Measurements from ENCODE around the gene SLC25A29. TPM values are rescaled to one million over a fixed set of nuclear protein-coding genes. Genes with fewer than 3 reads are reported as not detected.

The SLC25A29 gene
- total and polyA plus RNA-seq, 2 of the 8 experiments (the other 6 are each of a cell fraction or from before 2014, with no cell fraction given): 135 to 177 TPM

DNA sequence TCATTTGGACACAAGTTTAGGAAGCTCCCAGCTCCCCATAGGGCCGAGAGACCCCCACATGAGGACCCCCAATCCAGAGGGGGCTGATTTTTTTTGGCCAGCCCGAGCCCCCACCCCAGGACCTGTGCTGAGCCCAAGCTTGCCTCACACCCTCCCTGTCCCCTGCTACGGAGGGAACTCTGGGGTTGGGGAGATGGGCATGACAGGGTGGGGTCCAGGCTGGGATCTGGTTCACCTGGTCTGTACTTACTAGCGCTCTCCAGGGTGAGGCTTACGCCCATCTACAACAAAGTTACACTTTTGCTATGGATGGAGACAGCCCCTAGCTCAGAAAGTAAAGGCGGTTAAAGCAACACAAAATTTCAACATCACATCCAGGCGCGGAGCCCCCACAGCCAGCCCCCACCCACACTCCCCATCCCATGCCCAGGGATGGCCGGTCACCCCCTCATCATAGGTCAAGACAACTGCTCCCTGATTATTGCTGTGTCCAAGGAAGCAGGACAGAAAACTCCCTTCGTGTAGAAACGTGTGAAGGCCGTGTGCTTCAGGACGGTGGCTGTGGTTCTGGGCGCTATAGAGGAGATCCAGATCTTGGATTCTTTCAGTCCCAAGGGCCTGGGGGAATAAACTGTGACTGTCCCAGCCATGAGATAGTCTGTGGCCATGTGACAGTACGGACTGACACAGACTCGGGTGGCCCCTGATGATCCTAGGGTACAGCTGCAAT is 10.7 kb downstream of the SLC25A29 start:
- FAIRE-seq (no peak), DNase-seq (ENCODE audit: low read depth in 1 of 2, low spot score in 2 of 2) (no peak)
- no peak overlapping the region for H3K4me2 ChIP-seq (ENCODE audit: insufficient read depth in 1 of 2, low read depth in 2 of 2, low read length in 2 of 2)
- H3K79me1 ChIP-seq (ENCODE audit: low read depth, low read length): peaks cover 6% of the 10 kb centered on the region; the same call in 1 of the 2 replicates
- H3K9ac ChIP-seq (replicated peaks in 1 of 4; ENCODE audit: extremely low read depth in 1 of 4, low read depth in 3 of 4, low read length in 3 of 4): no peak overlapping the region
- H4K5ac ChIP-seq (ENCODE audit: insufficient read length, low read depth, low read length): no peak overlapping the region
- 91% methylated on average over 16 of the region's 16 CpGs; no CpG with 5 or more reads in 1 of the 2 experiments for WGBS, 2 experiments (ENCODE audit: extremely low coverage in 1 of 2, insufficient coverage in 1 of 2, insufficient read length in 1 of 2, insufficient replicate concordance in 2 of 2, low coverage in 1 of 2, low lambda C conversion rate in 2 of 2, missing lambda C conversion rate in 1 of 2)
- peaks cover 20 to 53% of the 10 kb centered on the region in 2 experiments for H4K20me1 ChIP-seq (replicated peaks in 1 of 2; ENCODE audit: control insufficient read depth in 1 of 2, insufficient read depth in 2 of 2, low read length in 2 of 2)
- H3K36me3 ChIP-seq (ENCODE audit: control insufficient read depth in 2 of 4, insufficient read depth in 4 of 4, low read length in 3 of 4): peaks cover 8 to 58% (median 25%) of the 10 kb centered on the region in 4 experiments; a peak in 7 of 8 replicates
- CTCF ChIA-PET (ENCODE audit: partially characterized antibody): interaction anchor here (0.9 to 2.6 kb wide), 12 partner anchors 8 to 91 kb away, joined by 3 to 13 read pairs (median 4); no protein-coding TSS in a partner anchor
- H4K91ac ChIP-seq (replicated peaks; ENCODE audit: insufficient read length, low read length): no peak overlapping the region
- H3K4me3 ChIP-seq (ENCODE audit: extremely low read depth in 1 of 4, insufficient read depth in 2 of 4, low read depth in 3 of 4, low read length in 4 of 4): no peak overlapping the region
- POLR2A ChIA-PET (ENCODE audit: partially characterized antibody): interaction anchor here (0.6 to 16.0 kb wide), 6 partner anchors 5 to 81 kb away, joined by 3 to 200 read pairs (median 3); partner anchors contain the start of gene SLC25A29
- no peak overlapping the region for H3K14ac ChIP-seq (ENCODE audit: insufficient read length)
- H3K9me3 ChIP-seq (ENCODE audit: insufficient read depth in 2 of 2, low read depth in 1 of 2, low read length in 1 of 2): no peaks in the 10 kb centered on the region
- no peak overlapping the region for H3K27ac ChIP-seq (ENCODE audit: low read depth, low read length)
- H2BK15ac ChIP-seq (ENCODE audit: low read length): no peak overlapping the region
- H3K56ac ChIP-seq (replicated peaks; ENCODE audit: insufficient read length, low read depth, low read length): no peak overlapping the region
- H3K27me3 ChIP-seq (replicated peaks in 1 of 4; ENCODE audit: control insufficient read depth in 3 of 4, extremely low read depth in 1 of 4, insufficient read depth in 3 of 4, low read length in 3 of 4): no peaks in the 10 kb centered on the region
- H3K23me2 ChIP-seq (ENCODE audit: low read depth, low read length): no peaks in the 10 kb centered on the region
- no peaks in the 10 kb centered on the region; a peak in 1 of 7 replicates for H3K4me1 ChIP-seq (replicated peaks in 1 of 4; ENCODE audit: control insufficient read depth in 3 of 4, insufficient read depth in 4 of 4, low read length in 3 of 4)
- H3K79me2 ChIP-seq (ENCODE audit: control insufficient read depth in 1 of 2, insufficient read depth in 2 of 2, low read length in 2 of 2): peaks cover 0 to 22% of the 10 kb centered on the region in 2 experiments; a peak in 2 of 4 replicates
- no peak overlapping the region for H3K4ac ChIP-seq (replicated peaks; ENCODE audit: insufficient read length, low read depth, low read length)
- H3K18ac ChIP-seq (ENCODE audit: extremely low read depth, low read length): no peak overlapping the region
- no peak overlapping the region for H2BK120ac ChIP-seq (replicated peaks; ENCODE audit: low read depth, low read length)
- H2BK20ac ChIP-seq (ENCODE audit: low read length): no peak overlapping the region
- no peak overlapping the region for H3K23ac ChIP-seq (ENCODE audit: insufficient read length)
- no peak overlapping the region for H4K8ac ChIP-seq (ENCODE audit: extremely low read depth, insufficient read depth, low read length)
- H2AK5ac ChIP-seq (ENCODE audit: low read depth, low read length): no peak overlapping the region
- no peak overlapping the region for H2BK5ac ChIP-seq (ENCODE audit: low read depth, low read length)
- H2BK12ac ChIP-seq (ENCODE audit: low read depth, low read length): no peak overlapping the region
- no peak overlapping the region for H2AFZ ChIP-seq (ENCODE audit: low read length)
- no peak for TF ChIP-seq CBX5 (IDR thresholded peaks at IDR 0.05; ENCODE audit: low read depth, low read length)
- no peak for TF ChIP-seq TAF1 (IDR thresholded peaks at IDR 0.05; ENCODE audit: low read depth, low read length)
- TF ChIP-seq EGR1 (IDR thresholded peaks at IDR 0.05; ENCODE audit: borderline replicate concordance, low read depth, low read length): no peak
- no peak for TF ChIP-seq KDM1A (IDR thresholded peaks at IDR 0.05; ENCODE audit: borderline replicate concordance, low read length)
- TF ChIP-seq HDAC2 (IDR thresholded peaks at IDR 0.05; ENCODE audit: borderline replicate concordance in 1 of 2, low read depth in 2 of 2, low read length in 2 of 2): no peak
- no peak for TF ChIP-seq KDM5A (IDR thresholded peaks at IDR 0.05; ENCODE audit: low read length)
- TF ChIP-seq KDM4A (IDR thresholded peaks at IDR 0.05; ENCODE audit: low read depth, low read length, severe bottlenecking): no peak
- TF ChIP-seq ASH2L (IDR thresholded peaks at IDR 0.05; ENCODE audit: low read length): no peak
- no peak for TF ChIP-seq SIN3A (conservative IDR thresholded peaks at IDR 0.05 in 1 of 2, IDR thresholded peaks at IDR 0.05 in 1 of 2; ENCODE audit: low read depth in 1 of 2, low read length in 2 of 2)
- no peak for TF ChIP-seq POLR2A (IDR thresholded peaks at IDR 0.05; ENCODE audit: control extremely low read depth in 1 of 2, low read depth in 2 of 2, low read length in 2 of 2)

Data from H1 (cell line).